Tibial artery (tissue), 4 donors: Measurements from ENCODE around the gene CCDC13.

Experiments
- DNase-seq, 2 donors: peaks; one replicate each; pipeline ENCODE4 v3.0.0-alpha.2; 2019
- H3K27ac ChIP-seq, 2 donors: fragments of 200-600 bp; sonication (generic) in 1 of 2; 1 replicate in 1 of 2; 2 replicates in 1 of 2; pipeline ENCODE4 v1.5.1; 2018 to 2019; ENCODE audit warnings: mild to moderate bottlenecking in 1 of 2
- H3K27me3 ChIP-seq, 2 donors: fragments of 200-600 bp; sonication (generic) in 1 of 2; one replicate each; pipeline versions ENCODE4 v1.5.1 to v1.6.0; 2016 to 2019
- H3K36me3 ChIP-seq, 3 donors: fragments of 200-600 bp; sonication (generic) in 2 of 3; one replicate each; pipeline ENCODE4 v1.5.1; 2016 to 2019; ENCODE audit warnings: mild to moderate bottlenecking in 2 of 3
- H3K4me1 ChIP-seq, 4 donors: fragments of 200-600 bp; sonication (generic) in 2 of 4; 1 replicate in 3 of 4; 2 replicates in 1 of 4; pipeline ENCODE4 v1.5.1; 2016 to 2019
- H3K4me3 ChIP-seq, 2 donors: fragments of 200-600 bp; sonication (generic) in 1 of 2; 1 replicate in 1 of 2; 2 replicates in 1 of 2; pipeline ENCODE4 v1.5.1; 2018 to 2019; ENCODE audit warnings: mild to moderate bottlenecking in 2 of 2
- H3K9me3 ChIP-seq, 3 donors: fragments of 200-600 bp; sonication (generic) in 1 of 3; one replicate each; pipeline ENCODE4 v1.5.1; 2016 to 2019
- intact Hi-C: fragments of 100-400 bp; cut with DNase I; formaldehyde crosslinking; loops from one replicate; pipeline ENCODE4 v1.15.0; 2023; ENCODE audit warnings: low total_unique reads
- TF ChIP-seq, protein P1 (sequence below), 2 experiments: fragments of 200-600 bp in 1 of 2; fragments of 450-650 bp in 1 of 2; IDR thresholded peaks; one replicate each; pipeline ENCODE4 v1.5.1; 2017 to 2019; ENCODE audit warnings: antibody characterized with exemption in 2 of 2, mild to moderate bottlenecking in 1 of 2, moderate library complexity in 1 of 2

CCDC13 gene

DNA sequence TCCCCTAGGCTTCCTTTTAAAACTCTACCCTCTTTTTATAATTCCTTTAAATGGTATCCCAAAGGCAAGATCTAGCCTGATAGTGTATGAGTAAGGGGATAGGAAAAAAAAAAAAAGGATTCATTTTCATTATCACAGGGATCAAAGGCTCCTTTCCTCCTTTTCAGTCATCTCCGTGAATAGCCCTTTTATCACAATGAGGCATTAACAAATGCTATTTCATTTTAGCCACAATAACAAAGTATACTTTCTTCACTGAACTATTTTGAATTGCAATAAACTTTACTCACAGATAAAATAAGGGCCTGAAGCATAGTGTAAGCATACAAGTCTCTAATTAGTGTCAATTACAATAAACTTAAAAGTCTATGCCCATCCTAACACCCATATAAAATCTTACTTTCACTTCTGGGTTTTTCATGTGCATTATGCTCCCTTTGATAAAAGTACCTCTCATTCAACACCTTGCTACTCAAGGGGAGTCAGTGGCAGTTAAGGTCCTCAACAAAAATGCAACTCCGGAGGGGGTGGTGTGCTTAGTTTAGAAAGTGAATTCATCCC lies 22.6 kb upstream of the CCDC13 start:
- DNase-seq = no peak
- peaks cover 22 to 27% (median 24%) of the 10 kb centered on the region in 3 donors for H3K36me3 ChIP-seq
- no peak overlapping the region for H3K27ac ChIP-seq
- no peak overlapping the region for H3K4me3 ChIP-seq
- H3K9me3 ChIP-seq = no peaks in the 10 kb centered on the region
- no peaks in the 10 kb centered on the region for H3K27me3 ChIP-seq
- H3K4me1 ChIP-seq = peaks cover 0 to 6% (median 2%) of the 10 kb centered on the region in 4 donors
- intact Hi-C loops = no loop called here
- TF ChIP-seq, protein P1, sequence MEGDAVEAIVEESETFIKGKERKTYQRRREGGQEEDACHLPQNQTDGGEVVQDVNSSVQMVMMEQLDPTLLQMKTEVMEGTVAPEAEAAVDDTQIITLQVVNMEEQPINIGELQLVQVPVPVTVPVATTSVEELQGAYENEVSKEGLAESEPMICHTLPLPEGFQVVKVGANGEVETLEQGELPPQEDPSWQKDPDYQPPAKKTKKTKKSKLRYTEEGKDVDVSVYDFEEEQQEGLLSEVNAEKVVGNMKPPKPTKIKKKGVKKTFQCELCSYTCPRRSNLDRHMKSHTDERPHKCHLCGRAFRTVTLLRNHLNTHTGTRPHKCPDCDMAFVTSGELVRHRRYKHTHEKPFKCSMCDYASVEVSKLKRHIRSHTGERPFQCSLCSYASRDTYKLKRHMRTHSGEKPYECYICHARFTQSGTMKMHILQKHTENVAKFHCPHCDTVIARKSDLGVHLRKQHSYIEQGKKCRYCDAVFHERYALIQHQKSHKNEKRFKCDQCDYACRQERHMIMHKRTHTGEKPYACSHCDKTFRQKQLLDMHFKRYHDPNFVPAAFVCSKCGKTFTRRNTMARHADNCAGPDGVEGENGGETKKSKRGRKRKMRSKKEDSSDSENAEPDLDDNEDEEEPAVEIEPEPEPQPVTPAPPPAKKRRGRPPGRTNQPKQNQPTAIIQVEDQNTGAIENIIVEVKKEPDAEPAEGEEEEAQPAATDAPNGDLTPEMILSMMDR (IDR thresholded peaks at IDR 0.05) = no peak

DNA sequence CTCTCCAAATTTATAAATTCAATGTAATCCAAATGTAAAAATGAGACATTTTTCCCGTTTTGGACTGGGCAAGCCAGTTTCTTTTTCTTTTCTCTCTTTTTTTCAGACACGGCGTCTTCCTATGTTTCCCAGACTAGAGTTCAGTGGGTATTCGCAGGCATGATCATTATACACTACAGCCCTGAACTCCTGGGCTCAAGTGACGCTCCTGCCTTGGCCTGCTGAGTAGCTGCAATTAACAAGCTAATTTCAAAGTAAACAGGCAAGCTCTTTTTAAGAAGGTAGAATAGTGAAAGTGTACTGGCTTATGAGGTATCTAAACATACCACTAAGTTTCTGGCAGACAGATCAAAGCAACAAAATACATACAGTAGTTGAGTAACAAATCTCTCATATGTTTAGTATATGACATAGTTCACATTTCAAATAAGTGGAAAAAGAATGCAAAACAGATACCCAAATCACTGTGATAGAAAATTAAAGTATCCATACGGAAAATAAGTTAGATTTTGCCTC lies 17.7 kb upstream of the CCDC13 start:
- Histone ChIP-seq H3K27me3 (no peaks in the 10 kb centered on the region), H3K9me3 (no peaks in the 10 kb centered on the region), H3K4me1 (no peaks in the 10 kb centered on the region), H3K4me3 (no peak overlapping the region), H3K36me3 (peaks cover 36 to 45% (median 39%) of the 10 kb centered on the region in 3 donors), H3K27ac (no peak overlapping the region)
- no peak for DNase-seq
- intact Hi-C loops = no loop called here
- TF ChIP-seq, protein P1 (IDR thresholded peaks at IDR 0.05) = no peak

DNA sequence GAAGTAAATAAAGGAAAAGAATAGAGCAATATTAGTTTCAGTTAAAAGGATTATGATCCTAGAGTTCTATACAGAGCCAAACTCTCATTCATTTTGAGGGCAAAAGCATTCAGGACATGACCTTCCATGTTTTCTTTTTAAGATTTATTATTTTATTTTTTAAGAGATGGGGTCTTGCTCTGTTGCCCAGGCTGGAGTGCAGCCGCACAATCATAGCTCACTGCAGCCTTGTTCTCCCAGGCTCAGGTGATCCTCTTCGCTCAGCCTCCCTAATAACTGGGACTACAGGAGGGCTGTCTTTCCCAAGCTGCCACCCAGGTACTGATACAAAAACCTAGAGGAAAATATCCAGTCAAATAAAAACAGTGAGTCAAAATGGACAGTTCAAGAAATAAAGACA lies 13.6 kb upstream of the CCDC13 start:
- TF ChIP-seq, protein P1 (IDR thresholded peaks at IDR 0.05) = no peak

DNA sequence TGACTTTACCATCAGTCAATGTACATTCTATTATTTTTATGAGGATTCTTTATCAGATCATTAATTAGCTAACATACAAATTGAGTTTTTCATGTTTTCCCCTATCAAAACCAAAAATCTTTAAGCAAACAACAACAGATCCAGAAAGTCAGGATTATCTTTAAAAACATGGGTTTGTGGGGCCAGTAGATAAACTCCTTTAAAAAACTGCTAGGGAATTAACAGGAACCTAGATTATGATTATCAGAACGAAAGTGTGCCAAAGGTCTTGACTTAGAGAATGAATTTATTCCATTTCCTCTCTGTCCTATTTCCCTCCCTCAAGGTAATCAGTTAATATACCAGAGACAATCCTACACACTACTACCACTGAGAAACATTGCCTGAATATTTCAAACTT lies 13.2 kb upstream of the CCDC13 start:
- peaks cover 20 to 43% (median 39%) of the 10 kb centered on the region in 3 donors for H3K36me3 ChIP-seq
- intact Hi-C loops = no loop called here
- H3K27ac ChIP-seq = no peak overlapping the region
- no peak overlapping the region for H3K4me3 ChIP-seq
- H3K27me3 ChIP-seq = no peaks in the 10 kb centered on the region
- H3K9me3 ChIP-seq = no peaks in the 10 kb centered on the region
- no peak for DNase-seq
- H3K4me1 ChIP-seq = no peaks in the 10 kb centered on the region
- TF ChIP-seq, protein P1 (IDR thresholded peaks at IDR 0.05) = no peak

More for the DNA sequence above, 13.6 kb upstream of the CCDC13 start:
- H3K4me1 ChIP-seq = no peaks in the 10 kb centered on the region
- no peaks in the 10 kb centered on the region for H3K27me3 ChIP-seq
- H3K4me3 ChIP-seq = no peak overlapping the region
- DNase-seq = no peak
- intact Hi-C loops = no loop called here
- no peaks in the 10 kb centered on the region for H3K9me3 ChIP-seq
- peaks cover 23 to 46% (median 39%) of the 10 kb centered on the region in 3 donors for H3K36me3 ChIP-seq
- H3K27ac ChIP-seq = no peak overlapping the region

DNA sequence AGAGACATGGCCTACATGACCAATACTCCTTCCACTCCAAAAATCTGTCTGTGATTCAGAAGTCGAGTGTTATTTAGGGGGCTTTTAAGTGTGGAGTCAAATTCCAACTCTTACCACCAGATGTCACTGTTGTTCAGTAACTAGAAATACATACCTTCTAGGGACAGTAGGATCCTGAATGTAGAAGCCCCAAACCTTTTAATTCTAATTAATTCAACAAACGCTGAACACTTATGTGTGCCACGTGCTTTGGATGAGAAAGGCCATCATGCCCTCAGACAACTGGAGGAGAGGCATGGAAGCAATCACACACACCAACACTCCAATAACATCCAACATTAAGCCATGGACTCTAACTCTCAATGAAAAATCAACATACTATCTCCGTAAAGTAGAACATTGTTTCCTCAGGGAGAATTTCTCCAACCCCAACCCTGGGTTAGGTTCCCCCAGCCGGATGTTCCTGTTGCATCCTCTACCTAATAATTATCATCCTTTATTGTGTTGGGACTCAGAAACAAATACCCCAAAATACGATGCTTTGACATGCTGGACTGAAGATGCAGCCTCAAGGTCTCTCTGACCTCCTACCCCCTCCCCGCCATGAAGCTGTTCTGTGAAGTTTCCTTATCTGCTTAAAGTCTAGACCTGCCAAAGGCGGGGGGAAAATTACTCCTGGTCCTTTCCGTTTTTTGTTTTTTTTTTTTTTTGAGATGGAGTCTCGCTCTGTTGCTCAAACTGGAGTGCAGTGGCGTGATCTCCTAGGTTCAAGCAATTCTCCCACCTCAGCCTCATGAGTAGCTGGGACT lies 8.0 kb upstream of the CCDC13 start:
- no peak for DNase-seq
- intact Hi-C loops = loop anchor here (2.0 to 5.0 kb wide), 2 partner anchors 51 to 100 kb away; no protein-coding TSS in a partner anchor

More for the DNA sequence above, 8.0 kb upstream of the CCDC13 start:
- Histone ChIP-seq H3K36me3 (peaks cover 4 to 28% (median 24%) of the 10 kb centered on the region in 3 donors), H3K4me3 (no peak overlapping the region), H3K27ac (peak overlapping the region; percentile 52 to 56), H3K4me1 (peaks cover 0 to 26% (median 12%) of the 10 kb centered on the region in 4 donors), H3K27me3 (no peaks in the 10 kb centered on the region), H3K9me3 (no peaks in the 10 kb centered on the region)
- TF ChIP-seq, protein P1 (IDR thresholded peaks at IDR 0.05) = peak; percentile 76 to 91
